Epidermal melanocyte (primary cell): ENCODE results near the gene LETM1.

ENCODE experiments used
- DNase-seq: peaks from one replicate; pipeline ENCODE4 v3.0.0; 2011; ENCODE audit warnings: low spot score; ENCODE audit not compliant: insufficient read length

Gene LETM1

DNA sequence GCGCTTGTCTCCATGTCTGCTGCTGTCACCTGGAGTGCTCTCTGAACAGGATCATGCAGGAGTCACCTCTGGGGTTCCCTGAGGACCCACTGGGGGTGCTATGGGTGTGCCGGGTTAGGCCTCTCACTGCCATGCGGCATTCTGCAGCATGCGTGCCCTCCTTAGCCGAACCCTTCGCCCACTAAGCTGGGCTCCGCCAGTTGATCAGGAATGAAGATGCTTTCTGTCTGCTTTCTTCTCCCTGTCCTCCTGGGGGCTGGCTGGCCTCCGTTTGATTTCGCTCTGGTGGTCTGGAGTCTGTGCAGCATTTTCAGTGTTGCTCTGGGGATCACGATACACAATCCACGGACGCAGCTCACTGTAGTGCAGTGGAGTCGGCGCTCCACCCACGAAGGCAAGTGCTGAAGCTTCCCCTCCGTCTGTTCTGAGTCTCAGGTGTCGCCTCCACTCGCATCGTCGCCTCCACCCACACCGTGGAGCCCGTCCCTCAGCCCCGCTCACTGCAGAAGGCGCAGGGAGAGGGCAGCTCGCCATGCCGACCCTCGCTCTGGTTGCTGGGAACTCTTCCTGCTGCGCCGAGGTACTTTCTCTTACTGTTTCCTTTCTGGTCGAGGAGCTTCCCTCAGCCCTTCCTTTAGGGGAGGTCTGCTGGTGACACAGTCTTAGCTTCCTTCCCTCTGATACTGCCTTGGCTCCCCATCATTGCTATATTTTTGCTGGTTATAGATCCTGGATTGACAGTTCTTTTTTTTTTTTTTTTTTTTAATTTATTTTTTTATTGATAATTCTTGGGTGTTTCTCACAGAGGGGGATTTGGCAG is 29.2 kb downstream of the LETM1 start:
- DNase-seq = peak; percentile 12

DNA sequence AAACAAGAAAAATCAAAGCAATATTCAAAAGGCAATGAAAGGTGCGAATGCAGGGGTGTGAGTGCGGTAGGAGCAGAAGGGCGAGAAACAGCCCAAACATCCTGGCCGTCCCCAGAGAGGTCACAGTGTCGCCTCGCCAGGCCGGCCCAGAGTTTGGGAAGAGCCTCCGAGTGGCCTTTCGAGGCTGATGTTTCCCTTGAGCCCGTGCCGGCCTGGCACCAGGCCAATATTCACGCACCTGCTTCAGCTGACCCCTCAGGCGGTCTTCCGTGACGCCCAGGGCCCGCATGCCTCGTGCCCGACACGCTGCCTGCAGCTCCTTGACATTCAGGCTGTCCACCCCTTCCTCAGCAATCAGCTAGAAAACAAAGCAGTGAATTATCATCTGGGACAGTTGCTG is 30.6 kb downstream of the LETM1 start:
- DNase-seq = peak; percentile 10

DNA sequence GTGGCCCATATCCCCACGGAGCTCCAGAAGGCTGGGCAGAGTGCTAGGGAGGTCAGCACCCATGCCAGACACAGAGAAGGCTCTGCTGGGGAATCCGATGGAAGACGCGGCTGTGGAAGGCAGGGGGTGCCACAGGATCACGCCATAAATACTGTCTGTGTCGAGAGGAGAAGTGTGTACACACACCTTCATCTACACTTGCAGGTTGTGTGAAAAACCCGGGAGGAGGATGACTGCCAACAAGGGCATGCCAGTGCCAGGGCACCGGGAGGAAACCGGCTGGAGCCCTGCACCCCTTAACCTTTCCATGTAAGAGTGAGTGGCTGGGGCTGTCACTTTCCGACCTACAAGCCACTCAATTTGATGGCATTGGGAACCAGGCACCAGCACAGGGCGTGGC is 31.2 kb downstream of the LETM1 start:
- DNase-seq = no peak

DNA sequence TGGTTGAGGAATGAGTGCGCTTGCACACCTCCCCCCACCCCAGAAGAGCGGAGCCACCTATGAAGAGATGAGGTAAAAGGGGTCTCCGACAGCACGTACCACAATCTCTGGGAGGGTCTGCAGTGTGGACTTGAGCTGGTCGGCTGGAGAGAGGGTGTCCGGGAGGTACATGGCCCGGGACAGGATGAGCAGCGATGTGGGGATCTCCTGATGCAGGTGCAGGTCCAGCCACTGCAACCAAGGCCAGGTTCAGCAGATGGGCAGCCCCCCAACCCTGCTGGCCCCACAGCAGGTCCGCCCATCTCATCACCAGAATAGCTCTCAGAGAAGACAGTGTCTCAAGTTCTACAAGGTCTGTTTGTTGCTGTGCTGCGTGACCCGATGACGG is 32.4 kb downstream of the LETM1 start:
- DNase-seq = peak; percentile 9

- DNase-seq = peak; percentile 6
Measured at GRCh38 chr4:1822568-1823544, 33.1 kb downstream of the LETM1 start.

GRCh38 chr4:1821679-1822567 is 34.0 kb downstream of the LETM1 start:
- no peak for DNase-seq

GRCh38 chr4:1819816-1820215 is 36.1 kb downstream of the LETM1 start:
- DNase-seq = no peak

- DNase-seq = no peak
Measured at GRCh38 chr4:1819284-1819683, 36.7 kb downstream of the LETM1 start.

GRCh38 chr4:1815997-1816860 is 39.7 kb downstream of the LETM1 start:
- no peak for DNase-seq

DNA sequence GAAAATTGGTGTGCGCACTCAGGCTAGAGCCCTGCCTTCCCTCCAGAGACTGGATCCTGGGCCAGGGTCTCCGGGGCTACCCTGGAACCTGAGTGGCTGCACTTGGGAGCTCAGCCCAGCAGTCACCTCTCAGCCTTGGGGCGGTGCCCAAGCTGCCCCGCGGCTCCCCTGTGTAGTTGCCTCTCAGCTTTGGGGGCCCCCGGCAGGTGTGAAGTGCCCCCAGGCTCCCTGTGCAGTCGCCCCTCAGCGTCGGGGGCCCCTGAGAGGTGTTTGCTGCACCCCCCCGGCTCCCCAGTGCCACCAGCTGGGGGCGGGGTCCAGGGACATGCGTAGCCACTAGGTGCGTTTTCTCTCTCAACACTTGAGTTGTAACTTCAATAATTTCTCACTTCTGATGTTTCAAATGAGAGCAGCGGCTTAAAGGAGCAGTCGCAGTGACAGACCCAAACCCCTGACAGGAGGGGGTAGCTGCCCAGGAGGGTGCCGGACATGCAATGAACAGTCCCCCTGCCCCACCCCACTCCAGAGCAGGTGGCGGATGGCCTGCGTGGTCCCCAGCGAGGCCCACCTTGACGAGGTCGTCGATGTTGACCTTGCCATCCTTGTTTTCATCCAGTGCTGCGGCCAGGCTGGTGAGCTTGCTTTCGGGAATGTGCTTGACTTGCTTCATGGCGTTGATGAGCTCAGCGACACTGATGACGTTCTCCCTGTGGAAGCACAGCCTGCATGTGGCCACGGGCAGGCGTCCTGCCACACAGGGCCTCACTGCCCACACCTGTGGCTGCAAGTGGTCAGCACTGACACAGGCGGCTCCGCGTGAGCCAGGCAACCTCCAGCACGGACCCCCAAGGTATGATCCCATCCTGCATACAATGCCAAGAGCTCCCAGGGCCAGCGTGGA is 40.6 kb downstream of the LETM1 start:
- DNase-seq = no peak

GRCh38 chr4:1814453-1814852 is 41.5 kb downstream of the LETM1 start:
- no peak for DNase-seq

DNA sequence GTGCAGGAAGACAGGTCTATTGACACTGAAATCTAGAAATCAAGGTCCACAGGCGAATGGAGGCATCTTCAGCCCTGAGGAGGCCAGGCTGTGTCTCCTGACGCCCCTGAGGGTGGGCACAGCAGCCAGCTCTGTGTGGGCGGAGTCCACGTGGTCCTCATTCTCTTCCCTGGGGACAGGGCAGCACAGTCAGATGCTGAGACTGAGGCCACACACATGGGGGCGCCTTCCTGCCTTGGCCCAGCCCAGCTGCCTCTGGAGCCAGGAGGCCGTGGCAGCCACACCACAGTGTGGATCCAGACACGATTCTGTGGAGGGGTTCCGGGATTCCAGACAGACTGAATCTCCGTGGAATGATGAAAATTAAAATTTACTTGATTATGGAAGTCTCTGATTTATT is 42.0 kb downstream of the LETM1 start:
- no peak for DNase-seq

DNA sequence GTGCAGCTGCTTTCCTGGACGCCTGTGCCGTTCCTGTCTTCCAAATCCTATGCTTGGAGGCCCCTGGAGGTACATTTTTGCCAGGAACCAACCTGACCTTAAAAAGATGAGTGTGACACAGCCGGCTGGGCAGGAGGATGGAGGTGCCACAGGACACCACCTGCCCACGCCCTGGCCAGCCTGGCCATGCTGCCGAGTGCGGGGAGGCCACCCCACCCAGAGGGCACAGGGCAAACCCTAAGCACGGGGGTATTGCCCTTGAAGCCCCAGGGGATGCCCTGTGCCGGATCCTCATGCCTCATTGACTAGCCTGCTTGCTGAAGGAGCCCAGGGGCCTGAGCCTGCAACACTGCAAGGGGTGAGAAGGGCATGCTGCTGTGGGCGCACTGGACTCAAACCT is 42.7 kb downstream of the LETM1 start:
- no peak for DNase-seq

- DNase-seq = no peak
Measured at GRCh38 chr4:1812720-1813119, 43.2 kb downstream of the LETM1 start.

DNA sequence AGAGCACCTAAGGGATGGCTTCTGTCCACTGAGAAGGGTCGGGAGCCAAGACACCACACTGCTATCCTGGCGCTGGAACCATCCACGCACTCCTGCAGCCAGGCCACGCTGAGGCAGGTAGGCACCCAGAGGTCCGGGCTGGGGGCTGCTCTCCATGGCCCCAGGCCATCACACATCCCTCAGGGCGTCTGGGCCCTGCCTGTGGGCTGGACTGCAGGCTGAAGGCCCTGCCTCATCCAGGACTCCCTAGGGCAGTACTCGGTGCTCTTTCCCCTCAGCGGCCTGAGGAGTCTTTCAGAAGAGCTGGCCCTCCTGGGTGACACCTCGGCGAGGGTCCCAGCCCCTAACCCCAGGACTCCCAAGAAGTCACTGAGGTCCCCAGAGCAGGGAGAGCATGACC is 45.2 kb downstream of the LETM1 start:
- DNase-seq = no peak

- DNase-seq = peak; percentile 96
Measured at GRCh38 chr4:1809754-1810502, 46.0 kb downstream of the LETM1 start.

DNA sequence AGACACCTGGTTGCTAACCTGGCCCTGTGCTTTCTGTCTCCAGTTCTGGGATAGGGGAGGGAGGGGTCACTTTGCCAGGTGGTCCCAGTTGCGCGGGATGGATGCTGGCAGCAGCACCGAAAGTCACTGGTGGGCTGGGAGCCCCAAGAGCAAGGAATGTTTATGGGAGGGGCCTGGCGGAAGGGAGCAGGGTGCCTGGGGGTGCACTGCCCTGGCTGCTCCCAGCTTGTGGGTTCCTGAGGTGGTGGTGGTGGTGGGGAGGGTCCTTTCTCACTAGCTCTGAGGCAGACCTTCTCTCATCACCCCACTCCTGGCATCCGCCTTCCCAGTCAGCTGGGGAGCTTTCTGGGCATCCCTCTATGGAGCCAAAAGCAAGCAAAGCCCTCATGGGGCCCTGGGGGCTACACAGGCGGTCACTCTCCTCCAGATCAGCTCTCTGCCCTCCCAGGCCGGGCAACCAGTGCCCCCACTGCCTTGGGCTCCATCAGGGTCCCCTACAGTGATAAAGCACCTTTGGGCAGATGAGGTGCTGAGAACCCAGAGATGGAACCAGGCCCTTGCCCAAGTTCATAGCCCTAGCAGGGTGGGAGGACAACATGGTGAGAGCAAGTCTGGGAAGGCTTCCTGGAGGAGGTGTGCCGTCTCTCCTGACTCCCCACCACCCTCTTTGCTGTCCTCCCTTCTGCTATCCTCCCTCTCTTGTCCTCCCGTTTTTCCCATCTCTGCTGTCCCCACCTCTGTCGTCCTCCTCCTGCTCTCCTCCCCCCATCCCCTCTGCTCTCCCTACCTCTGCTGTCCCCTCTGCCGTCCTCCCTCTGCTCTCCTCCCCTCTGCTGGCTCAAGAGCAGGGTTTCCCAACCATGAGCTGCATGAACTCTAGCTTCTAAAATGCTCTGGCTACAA is 46.9 kb downstream of the LETM1 start:
- no peak for DNase-seq

- no peak for DNase-seq
Measured at GRCh38 chr4:1808396-1808795, 47.6 kb downstream of the LETM1 start.
